GM23338 (cell line): ENCODE data around the gene PPP6R3. TPM values are rescaled to one million over a fixed set of nuclear protein-coding genes. Genes with fewer than 3 reads are reported as not detected.

ENCODE experiments used
- ATAC-seq: fragments of 200-7000 bp; cut with Tn5 transposase; 3 replicates; pipeline ENCODE4 v1.9.1; 2020
- DNase-seq: peaks from one replicate; pipeline ENCODE4 v3.0.0-alpha.2; 2015; ENCODE audit warnings: low spot score
- H2AFZ ChIP-seq: fragments of 200-600 bp; sonication (generic); 2 replicates; pipeline ENCODE4 v1.8.0; 2016; ENCODE audit warnings: antibody characterized with exemption, mild to moderate bottlenecking, moderate library complexity
- H3F3A ChIP-seq: fragments of 200-600 bp; sonication (generic); replicated peaks from 2 replicates; pipeline ENCODE4 v1.8.0; 2017; ENCODE audit warnings: antibody characterized with exemption, mixed run types, low read depth
- H3K27ac ChIP-seq: fragments of 200-600 bp; sonication (generic); 2 replicates; pipeline ENCODE4 v1.6.1; 2016; ENCODE audit warnings: low read depth
- H3K27me3 ChIP-seq: fragments of 200-600 bp; sonication (generic); 2 replicates; pipeline ENCODE4 v1.8.0; 2016; ENCODE audit warnings: mild to moderate bottlenecking, mixed run types, moderate library complexity; ENCODE audit not compliant: insufficient read depth
- H3K36me3 ChIP-seq: fragments of 200-600 bp; sonication (generic); 2 replicates; pipeline ENCODE4 v1.8.0; 2016; ENCODE audit warnings: mild to moderate bottlenecking; ENCODE audit not compliant: insufficient read depth
- H3K4me1 ChIP-seq: fragments of 200-600 bp; sonication (generic); 2 replicates; pipeline ENCODE4 v1.8.0; 2016; ENCODE audit warnings: mild to moderate bottlenecking, moderate library complexity; ENCODE audit not compliant: insufficient read depth
- H3K4me2 ChIP-seq: fragments of 200-600 bp; sonication (generic); 2 replicates; pipeline ENCODE4 v1.7.1; 2017; ENCODE audit warnings: mixed run types
- H3K4me3 ChIP-seq: fragments of 200-600 bp; sonication (generic); 2 replicates; pipeline ENCODE4 v1.6.1; 2016; ENCODE audit warnings: mixed run types
- H3K79me2 ChIP-seq: fragments of 200-600 bp; sonication (generic); replicated peaks from 2 replicates; pipeline ENCODE4 v1.8.0; 2017; ENCODE audit warnings: mild to moderate bottlenecking; ENCODE audit not compliant: insufficient read depth
- H3K9me2 ChIP-seq: fragments of 200-600 bp; sonication (generic); 2 replicates; pipeline ENCODE4 v1.8.0; 2017; ENCODE audit not compliant: insufficient read depth
- H4K20me1 ChIP-seq: fragments of 200-600 bp; sonication (generic); replicated peaks from 2 replicates; pipeline ENCODE4 v1.8.0; 2017; ENCODE audit warnings: mild to moderate bottlenecking; ENCODE audit not compliant: insufficient read depth
- H3K27ac Mint-ChIP-seq: 2 replicates; pipeline ENCODE4 v1.8.0; 2020; ENCODE audit warnings: inconsistent platforms, mild to moderate bottlenecking, moderate library complexity, mixed read lengths
- H3K27me3 Mint-ChIP-seq: 3 replicates; pipeline ENCODE4 v1.8.0; 2022; ENCODE audit warnings: low read depth, mild to moderate bottlenecking, moderate library complexity, mixed read lengths, inconsistent platforms; ENCODE audit not compliant: insufficient read depth, poor library complexity
- H3K36me3 Mint-ChIP-seq: 3 replicates; pipeline ENCODE4 v1.8.0; 2021; ENCODE audit warnings: low read depth, mild to moderate bottlenecking, inconsistent platforms, moderate library complexity, mixed read lengths
- H3K4me1 Mint-ChIP-seq: 3 replicates; pipeline ENCODE4 v1.8.0; 2020; ENCODE audit warnings: mild to moderate bottlenecking, inconsistent platforms, mixed read lengths
- H3K4me3 Mint-ChIP-seq: 3 replicates; pipeline ENCODE4 v1.8.0; 2021; ENCODE audit warnings: moderate library complexity, mild to moderate bottlenecking, inconsistent platforms, mixed read lengths
- H3K9me3 Mint-ChIP-seq: 3 replicates; pipeline ENCODE4 v1.8.0; 2020; ENCODE audit warnings: moderate library complexity, mild to moderate bottlenecking, inconsistent platforms, mixed read lengths
- CREB1 ChIP-seq: fragments of 250-450 bp; sonication (Bioruptor Pico); IDR thresholded peaks from 2 replicates; pipeline ENCODE4 v1.5.0; 2020; ENCODE audit warnings: low read depth, mild to moderate bottlenecking, moderate library complexity
- ETS1 ChIP-seq: IDR thresholded peaks from 2 replicates; pipeline ENCODE4 v1.6.1; 2016; ENCODE audit warnings: antibody characterized with exemption
- EZH2 ChIP-seq: fragments of 200-600 bp; sonication (generic); IDR thresholded peaks from one replicate; pipeline ENCODE4 v1.8.0; 2017; ENCODE audit warnings: antibody characterized with exemption, mild to moderate bottlenecking, low read depth; ENCODE audit not compliant: unreplicated experiment
- EZH2phosphoT487 ChIP-seq: fragments of 200-600 bp; sonication (generic); IDR thresholded peaks from one replicate; pipeline ENCODE4 v1.8.1; 2018; ENCODE audit warnings: antibody characterized with exemption; ENCODE audit not compliant: unreplicated experiment
- NANOG ChIP-seq: IDR thresholded peaks from 2 replicates; pipeline ENCODE4 v1.6.1; 2016; ENCODE audit warnings: antibody characterized with exemption, borderline replicate concordance
- POLR2AphosphoS5 ChIP-seq: IDR thresholded peaks from 2 replicates; pipeline ENCODE4 v1.6.1; 2016; ENCODE audit warnings: antibody characterized with exemption, low read depth
- STAT1 ChIP-seq: IDR thresholded peaks from one replicate; pipeline ENCODE4 v1.6.1; 2016; ENCODE audit warnings: antibody characterized with exemption; ENCODE audit not compliant: unreplicated experiment
- ZNF114 ChIP-seq: fragments of 250-450 bp; sonication (Bioruptor Pico); IDR thresholded peaks from 2 replicates; pipeline ENCODE4 v1.5.0; 2020; ENCODE audit warnings: mild to moderate bottlenecking, moderate library complexity
- ZNF331 ChIP-seq: fragments of 250-450 bp; sonication (Bioruptor Pico); IDR thresholded peaks from 2 replicates; pipeline ENCODE4 v1.5.0; 2020; ENCODE audit warnings: low read depth, mild to moderate bottlenecking, moderate library complexity
- ZNF462 ChIP-seq: fragments of 250-450 bp; sonication (Bioruptor Pico); IDR thresholded peaks from 2 replicates; pipeline ENCODE4 v1.5.0; 2020; ENCODE audit warnings: mild to moderate bottlenecking, moderate library complexity
- polyA plus RNA-seq: library from polyadenylated mRNA; unstranded; fragments of >200 nt; fragmentation: Nextera tagmentation; extraction: Ambion mirVana; gene quantifications from 2 replicates; pipeline ENCODE4 v1.2.1, GENCODE V29; 2016
- total RNA-seq: library from RNA; depleted of rRNA; stranded (reverse); fragments of >200 nt; shearing (Covaris generic); gene quantifications from 2 replicates; pipeline ENCODE4 v1.2.3, GENCODE V29; 2014
- TF ChIP-seq, protein P1 (sequence below): IDR thresholded peaks from one replicate; pipeline ENCODE4 v1.6.1; 2018; ENCODE audit warnings: antibody characterized with exemption; ENCODE audit not compliant: unreplicated experiment

Gene PPP6R3
- total and polyA plus RNA-seq, 2 experiments from 2014 or later = 170 to 268 TPM

DNA sequence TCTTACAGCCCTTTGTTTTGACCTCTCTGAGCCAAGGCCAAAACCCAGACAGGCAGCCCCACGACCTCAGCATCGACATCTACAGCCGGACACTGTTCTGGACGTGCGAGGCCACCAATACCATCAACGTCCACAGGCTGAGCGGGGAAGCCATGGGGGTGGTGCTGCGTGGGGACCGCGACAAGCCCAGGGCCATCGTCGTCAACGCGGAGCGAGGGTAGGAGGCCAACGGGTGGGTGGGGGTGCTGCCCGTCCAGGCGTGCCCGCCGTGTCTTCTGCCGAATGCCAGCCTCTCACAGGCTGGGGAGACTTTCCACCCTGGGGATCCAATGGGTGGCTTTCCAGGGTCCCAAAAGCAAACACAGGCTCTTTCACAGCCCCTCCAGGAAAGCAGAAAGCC lies 37.1 kb upstream of the PPP6R3 start:
- H3K79me2 ChIP-seq = no peaks in the 10 kb centered on the region
- no peaks in the 10 kb centered on the region for H3K36me3 ChIP-seq
- Mint-ChIP-seq H3K9me3 (0 out of 3 replicates have a peak, but pooled peaks cover 3% of the 10 kb centered on the region), H3K4me3 (no peak overlapping the region), H3K36me3 (peaks cover 54% of the 10 kb centered on the region), H3K27me3 (peaks cover 4% of the 10 kb centered on the region), H3K4me1 (no peaks in the 10 kb centered on the region), H3K27ac (no peak overlapping the region)
- H3K9me2 ChIP-seq = no peaks in the 10 kb centered on the region
- H3K4me3 ChIP-seq = no peak overlapping the region
- 0 out of 2 replicates have a peak, but pooled peaks cover 3% of the 10 kb centered on the region for H3F3A ChIP-seq
- no peak overlapping the region for H3K27ac ChIP-seq
- no peaks in the 10 kb centered on the region for H3K4me1 ChIP-seq
- no peak overlapping the region for H3K4me2 ChIP-seq
- no peak overlapping the region for H2AFZ ChIP-seq
- no peaks in the 10 kb centered on the region for H3K27me3 ChIP-seq
- no peak for DNase-seq
- no peaks in the 10 kb centered on the region; the same call in 1 of the 2 replicates for H4K20me1 ChIP-seq
- ATAC-seq = no peak
- TF ChIP-seq CREB1 (CRISPR knock-in tag) (no peak), ZNF114 (CRISPR knock-in tag) (no peak)

DNA sequence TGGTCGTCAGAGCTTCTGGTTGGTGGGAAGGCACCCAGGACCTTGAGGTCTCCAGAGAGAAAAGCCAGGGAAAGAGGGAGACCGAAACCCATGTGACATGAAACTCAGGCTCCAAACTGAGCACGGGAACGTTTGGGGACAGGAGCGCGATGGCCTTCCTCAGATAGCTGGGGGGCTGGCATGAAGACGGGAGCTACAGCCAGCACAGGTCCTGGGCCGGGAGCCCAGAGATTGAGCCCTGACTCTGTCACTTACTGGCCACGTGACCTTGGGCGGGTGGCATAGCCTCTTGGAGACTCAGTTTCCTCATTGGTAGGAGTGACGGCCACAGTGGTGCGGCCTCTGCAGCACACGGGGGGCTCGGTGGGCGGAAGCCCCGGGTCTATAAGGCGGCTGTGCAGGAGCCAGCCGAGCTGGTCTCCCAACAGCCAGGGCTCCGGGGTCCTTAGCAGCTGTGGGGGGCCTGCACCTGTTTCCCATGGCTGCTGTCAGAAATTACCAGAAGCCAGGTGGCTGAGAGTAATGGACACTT lies 36.4 kb upstream of the PPP6R3 start:
- TF ChIP-seq EZH2 = no peak
- no peak for TF ChIP-seq ZNF462
- TF ChIP-seq ZNF331 (CRISPR knock-in tag) = no peak
- no peak for TF ChIP-seq CREB1 (CRISPR knock-in tag)
- TF ChIP-seq ETS1 = no peak
- TF ChIP-seq POLR2AphosphoS5 = no peak
- TF ChIP-seq EZH2phosphoT487 = no peak
- no peak for TF ChIP-seq STAT1
- no peak for TF ChIP-seq NANOG
- TF ChIP-seq, protein P1, sequence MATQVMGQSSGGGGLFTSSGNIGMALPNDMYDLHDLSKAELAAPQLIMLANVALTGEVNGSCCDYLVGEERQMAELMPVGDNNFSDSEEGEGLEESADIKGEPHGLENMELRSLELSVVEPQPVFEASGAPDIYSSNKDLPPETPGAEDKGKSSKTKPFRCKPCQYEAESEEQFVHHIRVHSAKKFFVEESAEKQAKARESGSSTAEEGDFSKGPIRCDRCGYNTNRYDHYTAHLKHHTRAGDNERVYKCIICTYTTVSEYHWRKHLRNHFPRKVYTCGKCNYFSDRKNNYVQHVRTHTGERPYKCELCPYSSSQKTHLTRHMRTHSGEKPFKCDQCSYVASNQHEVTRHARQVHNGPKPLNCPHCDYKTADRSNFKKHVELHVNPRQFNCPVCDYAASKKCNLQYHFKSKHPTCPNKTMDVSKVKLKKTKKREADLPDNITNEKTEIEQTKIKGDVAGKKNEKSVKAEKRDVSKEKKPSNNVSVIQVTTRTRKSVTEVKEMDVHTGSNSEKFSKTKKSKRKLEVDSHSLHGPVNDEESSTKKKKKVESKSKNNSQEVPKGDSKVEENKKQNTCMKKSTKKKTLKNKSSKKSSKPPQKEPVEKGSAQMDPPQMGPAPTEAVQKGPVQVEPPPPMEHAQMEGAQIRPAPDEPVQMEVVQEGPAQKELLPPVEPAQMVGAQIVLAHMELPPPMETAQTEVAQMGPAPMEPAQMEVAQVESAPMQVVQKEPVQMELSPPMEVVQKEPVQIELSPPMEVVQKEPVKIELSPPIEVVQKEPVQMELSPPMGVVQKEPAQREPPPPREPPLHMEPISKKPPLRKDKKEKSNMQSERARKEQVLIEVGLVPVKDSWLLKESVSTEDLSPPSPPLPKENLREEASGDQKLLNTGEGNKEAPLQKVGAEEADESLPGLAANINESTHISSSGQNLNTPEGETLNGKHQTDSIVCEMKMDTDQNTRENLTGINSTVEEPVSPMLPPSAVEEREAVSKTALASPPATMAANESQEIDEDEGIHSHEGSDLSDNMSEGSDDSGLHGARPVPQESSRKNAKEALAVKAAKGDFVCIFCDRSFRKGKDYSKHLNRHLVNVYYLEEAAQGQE = no peak

More for the DNA sequence above, 36.4 kb upstream of the PPP6R3 start:
- no peak overlapping the region for H3K4me3 Mint-ChIP-seq
- Histone ChIP-seq H3K4me2 (no peak overlapping the region), H3K79me2 (no peaks in the 10 kb centered on the region), H3F3A (no peaks in the 10 kb centered on the region), H3K36me3 (no peaks in the 10 kb centered on the region), H3K9me2 (no peaks in the 10 kb centered on the region), H3K4me1 (no peaks in the 10 kb centered on the region), H3K27me3 (no peaks in the 10 kb centered on the region), H3K4me3 (no peak overlapping the region), H2AFZ (no peak overlapping the region), H4K20me1 (no peaks in the 10 kb centered on the region; the same call in 1 of the 2 replicates), H3K27ac (no peak overlapping the region)
- no peaks in the 10 kb centered on the region for H3K4me1 Mint-ChIP-seq
- peaks cover 55% of the 10 kb centered on the region for H3K36me3 Mint-ChIP-seq
- ATAC-seq (no peak), DNase-seq (no peak)
- peaks cover 8% of the 10 kb centered on the region; the same call in 2 of the 3 replicates for H3K9me3 Mint-ChIP-seq
- H3K27ac Mint-ChIP-seq = no peak overlapping the region
- peaks cover 4% of the 10 kb centered on the region for H3K27me3 Mint-ChIP-seq
